HCT116 (cell line): ENCODE data around the gene SIK3.

Source experiments
- CTCF ChIP-seq, 3 experiments: fragments of 200-600 bp in 1 of 3; sonication (generic) in 1 of 3; IDR thresholded peaks in 2 of 3; conservative IDR thresholded peaks in 1 of 3; 2 replicates each; pipeline ENCODE4 v1.5.1; 2012 to 2017; ENCODE audit warnings: low read depth in 2 of 3, low read length in 2 of 3, antibody characterized with exemption in 1 of 3, borderline replicate concordance in 1 of 3, control low read depth in 1 of 3, mild to moderate bottlenecking in 1 of 3, mixed read lengths in 1 of 3, mixed run types in 1 of 3, moderate library complexity in 1 of 3; ENCODE audit not compliant: insufficient read depth in 1 of 3
- JUND ChIP-seq: IDR thresholded peaks from 2 replicates; pipeline ENCODE4 v1.6.1; 2012
- MAX ChIP-seq: IDR thresholded peaks from 2 replicates; pipeline ENCODE4 v1.6.1; 2012
- POLR2A ChIP-seq: IDR thresholded peaks from 2 replicates; pipeline ENCODE4 v1.7.0; 2011; ENCODE audit warnings: borderline replicate concordance; ENCODE audit not compliant: insufficient read depth, insufficient read length; ENCODE audit errors: extremely low read depth
- POLR2AphosphoS5 ChIP-seq: IDR thresholded peaks from 2 replicates; pipeline ENCODE4 v1.6.1; 2011; ENCODE audit warnings: mild to moderate bottlenecking, low read depth, low read length, moderate library complexity
- SIN3A ChIP-seq: IDR thresholded peaks from 2 replicates; pipeline ENCODE4 v1.6.1; 2012; ENCODE audit warnings: low read depth
- YY1 ChIP-seq: IDR thresholded peaks from 2 replicates; pipeline ENCODE4 v1.6.1; 2011; ENCODE audit warnings: low read length, low read depth, moderate library complexity, mild to moderate bottlenecking; ENCODE audit not compliant: insufficient replicate concordance; ENCODE audit errors: extremely low read depth
- ZFX ChIP-seq: fragments of 450-650 bp; IDR thresholded peaks from 2 replicates; pipeline ENCODE4 v1.6.1; 2017
- TF ChIP-seq, protein P1 (sequence below): IDR thresholded peaks from 2 replicates; pipeline ENCODE4 v1.6.1; 2012
- TF ChIP-seq, protein P2 (sequence below): IDR thresholded peaks from 2 replicates; pipeline ENCODE4 v1.6.1; 2012; ENCODE audit warnings: low read depth

GRCh38 chr11:116980136-116980793 is 118.0 kb downstream of the SIK3 start:
- TF ChIP-seq CTCF (IDR thresholded peaks at IDR 0.05 in 2 of 3, conservative IDR thresholded peaks at IDR 0.05 in 1 of 3; ENCODE audit: borderline replicate concordance in 1 of 3, insufficient read depth in 1 of 3, low read depth in 2 of 3, low read length in 2 of 3) (no peak), POLR2AphosphoS5 (no peak), SIN3A (no peak), JUND (no peak), MAX (no peak), POLR2A (no peak), YY1 (no peak), ZFX (no peak)
- TF ChIP-seq, protein P1, sequence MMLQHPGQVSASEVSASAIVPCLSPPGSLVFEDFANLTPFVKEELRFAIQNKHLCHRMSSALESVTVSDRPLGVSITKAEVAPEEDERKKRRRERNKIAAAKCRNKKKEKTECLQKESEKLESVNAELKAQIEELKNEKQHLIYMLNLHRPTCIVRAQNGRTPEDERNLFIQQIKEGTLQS: no peak
- TF ChIP-seq, protein P2, sequence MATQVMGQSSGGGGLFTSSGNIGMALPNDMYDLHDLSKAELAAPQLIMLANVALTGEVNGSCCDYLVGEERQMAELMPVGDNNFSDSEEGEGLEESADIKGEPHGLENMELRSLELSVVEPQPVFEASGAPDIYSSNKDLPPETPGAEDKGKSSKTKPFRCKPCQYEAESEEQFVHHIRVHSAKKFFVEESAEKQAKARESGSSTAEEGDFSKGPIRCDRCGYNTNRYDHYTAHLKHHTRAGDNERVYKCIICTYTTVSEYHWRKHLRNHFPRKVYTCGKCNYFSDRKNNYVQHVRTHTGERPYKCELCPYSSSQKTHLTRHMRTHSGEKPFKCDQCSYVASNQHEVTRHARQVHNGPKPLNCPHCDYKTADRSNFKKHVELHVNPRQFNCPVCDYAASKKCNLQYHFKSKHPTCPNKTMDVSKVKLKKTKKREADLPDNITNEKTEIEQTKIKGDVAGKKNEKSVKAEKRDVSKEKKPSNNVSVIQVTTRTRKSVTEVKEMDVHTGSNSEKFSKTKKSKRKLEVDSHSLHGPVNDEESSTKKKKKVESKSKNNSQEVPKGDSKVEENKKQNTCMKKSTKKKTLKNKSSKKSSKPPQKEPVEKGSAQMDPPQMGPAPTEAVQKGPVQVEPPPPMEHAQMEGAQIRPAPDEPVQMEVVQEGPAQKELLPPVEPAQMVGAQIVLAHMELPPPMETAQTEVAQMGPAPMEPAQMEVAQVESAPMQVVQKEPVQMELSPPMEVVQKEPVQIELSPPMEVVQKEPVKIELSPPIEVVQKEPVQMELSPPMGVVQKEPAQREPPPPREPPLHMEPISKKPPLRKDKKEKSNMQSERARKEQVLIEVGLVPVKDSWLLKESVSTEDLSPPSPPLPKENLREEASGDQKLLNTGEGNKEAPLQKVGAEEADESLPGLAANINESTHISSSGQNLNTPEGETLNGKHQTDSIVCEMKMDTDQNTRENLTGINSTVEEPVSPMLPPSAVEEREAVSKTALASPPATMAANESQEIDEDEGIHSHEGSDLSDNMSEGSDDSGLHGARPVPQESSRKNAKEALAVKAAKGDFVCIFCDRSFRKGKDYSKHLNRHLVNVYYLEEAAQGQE: no peak
